H7 (cell line): ENCODE measurements around the gene PLIN4. TPM values are rescaled to one million over a fixed set of nuclear protein-coding genes. Genes with fewer than 3 reads are reported as not detected.

ENCODE experiments used
- DNase-seq: peaks from one replicate; pipeline ENCODE4 v3.0.0; 2012
- H3K27me3 ChIP-seq: 2 replicates; pipeline ENCODE4 v1.6.0; 2011; ENCODE audit warnings: mild to moderate bottlenecking, low read length; ENCODE audit not compliant: control insufficient read depth, insufficient read depth
- H3K36me3 ChIP-seq: replicated peaks from 2 replicates; pipeline ENCODE4 v1.5.1; 2011; ENCODE audit warnings: low read length; ENCODE audit not compliant: control insufficient read depth, insufficient read depth
- H3K4me3 ChIP-seq: 2 replicates; pipeline ENCODE4 v1.5.1; 2011; ENCODE audit warnings: low read depth, mild to moderate bottlenecking, control low read depth, low read length, moderate library complexity; ENCODE audit not compliant: insufficient read depth
- total RNA-seq: library from RNA; depleted of rRNA; stranded (reverse); fragments of >200 nt; shearing (Covaris generic); gene quantifications from 2 replicates; pipeline ENCODE4 v1.2.3, GENCODE V29; 2014

PLIN4 gene
- total RNA-seq, 1 experiment from 2014 or later, result 0.10 TPM

GRCh38 chr19:4524808-4525562 is 6.7 kb upstream of the PLIN4 start:
- no peaks in the 10 kb centered on the region for H3K36me3 ChIP-seq
- H3K27me3 ChIP-seq, result peaks cover 3% of the 10 kb centered on the region; the same call in 1 of the 2 replicates
- H3K4me3 ChIP-seq, result no peak overlapping the region
- DNase-seq, result peak; percentile 92

DNA sequence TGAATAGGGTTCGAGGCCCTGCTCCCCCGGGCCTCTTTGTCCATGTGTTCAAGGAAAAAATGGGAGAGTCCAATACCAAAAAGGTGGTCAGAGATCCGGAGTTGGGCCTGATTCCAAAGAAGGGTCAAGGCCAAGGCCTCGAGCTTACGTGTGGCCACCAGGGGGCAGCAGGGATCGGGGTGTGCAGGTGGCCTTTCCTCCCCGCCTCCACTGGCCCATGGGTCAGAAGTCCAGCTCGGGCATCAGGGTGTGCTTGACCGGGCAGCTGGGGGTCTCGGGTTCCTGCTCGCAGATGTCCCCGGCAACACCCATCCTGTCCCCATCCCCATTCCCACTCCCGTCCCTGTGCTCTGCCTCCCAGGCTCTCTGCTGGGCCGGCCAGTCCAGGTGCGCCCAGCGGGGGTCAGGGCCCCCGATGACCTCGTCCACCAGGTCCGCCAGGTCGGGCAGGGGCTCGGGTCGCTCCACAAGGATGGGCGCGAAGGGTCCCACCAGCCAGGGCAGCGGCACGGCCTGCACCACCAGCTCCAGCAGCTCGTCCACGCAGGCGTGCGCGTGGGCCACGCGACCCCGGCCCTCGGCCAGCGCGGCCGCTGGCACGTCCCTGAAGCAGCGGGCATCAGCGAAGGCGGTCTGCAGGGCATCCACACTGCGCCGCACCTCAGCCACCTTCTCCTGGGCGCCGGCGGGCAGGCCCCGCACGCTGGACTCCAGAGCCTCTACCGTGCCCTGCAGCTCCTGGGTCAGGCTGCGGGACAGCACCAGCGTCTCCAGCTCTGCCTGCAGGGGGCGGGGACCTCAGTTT is 5.2 kb upstream of the PLIN4 start:
- H3K27me3 ChIP-seq, result peaks cover 3% of the 10 kb centered on the region; the same call in 1 of the 2 replicates
- peak; percentile 93 for DNase-seq

GRCh38 chr19:4522291-4523002 is 4.2 kb upstream of the PLIN4 start:
- Histone ChIP-seq H3K36me3 (no peaks in the 10 kb centered on the region), H3K27me3 (peaks cover 3% of the 10 kb centered on the region; the same call in 1 of the 2 replicates), H3K4me3 (no peak overlapping the region)
- peak; percentile 27 for DNase-seq

More for the DNA sequence above, 5.2 kb upstream of the PLIN4 start:
- Histone ChIP-seq H3K36me3 (no peaks in the 10 kb centered on the region), H3K4me3 (no peak overlapping the region)

DNA sequence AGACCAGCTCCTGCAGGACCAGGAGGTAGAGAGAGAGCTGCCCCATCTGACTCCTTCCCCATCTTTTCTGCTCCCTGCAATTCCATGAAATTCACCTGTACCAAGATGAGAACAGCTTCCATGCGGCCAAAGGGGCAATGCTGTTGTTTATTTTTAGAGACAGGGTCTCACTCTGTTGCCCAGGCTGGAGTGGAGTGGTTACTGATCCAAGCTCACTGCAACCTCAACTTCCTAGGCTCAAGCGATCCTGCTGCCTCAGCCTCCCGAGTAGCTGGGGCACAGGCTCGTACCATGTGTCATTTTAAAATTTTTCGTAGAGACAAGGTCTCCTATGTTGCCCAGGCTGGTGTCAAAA is 3.6 kb upstream of the PLIN4 start:
- DNase-seq, result no peak
- Histone ChIP-seq H3K36me3 (no peaks in the 10 kb centered on the region), H3K27me3 (peaks cover 3% of the 10 kb centered on the region; the same call in 1 of the 2 replicates), H3K4me3 (no peak overlapping the region)

GRCh38 chr19:4521170-4521887 is 3.0 kb upstream of the PLIN4 start:
- DNase-seq, result peak; percentile 30
- H3K36me3 ChIP-seq, result no peaks in the 10 kb centered on the region
- peaks cover 5% of the 10 kb centered on the region for H3K27me3 ChIP-seq
- no peak overlapping the region for H3K4me3 ChIP-seq

- Histone ChIP-seq H3K27me3 (peaks cover 9% of the 10 kb centered on the region), H3K36me3 (no peaks in the 10 kb centered on the region), H3K4me3 (no peak overlapping the region)
- no peak for DNase-seq
Observed at GRCh38 chr19:4519521-4520277, 1.4 kb upstream of the PLIN4 start.

DNA sequence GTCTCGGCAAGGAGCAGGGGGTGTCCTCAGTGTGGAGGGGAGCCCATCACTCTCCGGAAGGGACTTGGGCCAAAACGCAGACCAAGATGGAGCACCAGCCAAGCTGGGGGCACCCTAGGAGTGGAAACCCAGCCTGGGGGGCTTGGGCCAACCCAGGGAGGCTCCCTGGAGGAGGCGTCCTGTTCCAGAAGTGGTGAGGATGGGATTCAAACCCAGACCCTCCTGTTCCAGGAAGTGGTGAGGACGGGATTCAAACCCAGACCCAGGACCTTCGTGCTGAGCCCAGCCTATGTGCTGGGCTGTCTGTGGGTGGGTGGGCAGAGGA is 848 bp upstream of the PLIN4 start:
- Histone ChIP-seq H3K27me3 (peaks cover 9% of the 10 kb centered on the region), H3K36me3 (no peaks in the 10 kb centered on the region), H3K4me3 (no peak overlapping the region)
- no peak for DNase-seq

- H3K36me3 ChIP-seq, result no peaks in the 10 kb centered on the region
- no peak overlapping the region for H3K4me3 ChIP-seq
- DNase-seq, result no peak
- H3K27me3 ChIP-seq, result peaks cover 11% of the 10 kb centered on the region
Observed at GRCh38 chr19:4517451-4518057, 732 bp downstream of the PLIN4 start.

DNA sequence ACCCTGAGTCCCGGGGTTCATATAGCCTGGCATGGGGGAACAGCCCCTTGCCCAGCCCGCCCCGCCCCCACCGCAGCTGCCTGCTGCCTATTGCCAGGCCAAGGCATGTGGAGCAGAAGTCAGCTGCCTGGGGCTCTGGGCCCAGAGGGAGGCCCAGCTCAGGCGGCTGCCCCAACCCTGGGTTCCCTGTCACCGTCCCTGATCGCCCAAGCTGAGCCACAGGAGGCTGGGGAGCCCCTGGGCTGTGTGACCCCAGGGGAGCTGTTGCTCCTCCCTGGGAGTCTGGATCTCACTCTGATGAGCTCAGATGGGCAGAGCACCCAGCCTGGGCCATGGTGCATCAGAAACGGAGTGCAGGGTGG is 1.4 kb downstream of the PLIN4 start:
- no peak overlapping the region for H3K4me3 ChIP-seq
- H3K36me3 ChIP-seq, result no peaks in the 10 kb centered on the region
- H3K27me3 ChIP-seq, result peaks cover 12% of the 10 kb centered on the region
- no peak for DNase-seq

- H3K27me3 ChIP-seq, result peaks cover 11% of the 10 kb centered on the region
- H3K36me3 ChIP-seq, result no peaks in the 10 kb centered on the region
- DNase-seq, result peak; percentile 77
- H3K4me3 ChIP-seq, result no peak overlapping the region
Observed at GRCh38 chr19:4516199-4516938, 1.9 kb downstream of the PLIN4 start.

GRCh38 chr19:4515732-4516131 is 2.6 kb downstream of the PLIN4 start:
- Histone ChIP-seq H3K36me3 (no peaks in the 10 kb centered on the region), H3K4me3 (no peak overlapping the region), H3K27me3 (peaks cover 11% of the 10 kb centered on the region)
- no peak for DNase-seq

- no peak for DNase-seq
- no peaks in the 10 kb centered on the region for H3K36me3 ChIP-seq
- peaks cover 13% of the 10 kb centered on the region for H3K27me3 ChIP-seq
- no peak overlapping the region for H3K4me3 ChIP-seq
Observed at GRCh38 chr19:4513248-4513647, 5.0 kb downstream of the PLIN4 start.

DNA sequence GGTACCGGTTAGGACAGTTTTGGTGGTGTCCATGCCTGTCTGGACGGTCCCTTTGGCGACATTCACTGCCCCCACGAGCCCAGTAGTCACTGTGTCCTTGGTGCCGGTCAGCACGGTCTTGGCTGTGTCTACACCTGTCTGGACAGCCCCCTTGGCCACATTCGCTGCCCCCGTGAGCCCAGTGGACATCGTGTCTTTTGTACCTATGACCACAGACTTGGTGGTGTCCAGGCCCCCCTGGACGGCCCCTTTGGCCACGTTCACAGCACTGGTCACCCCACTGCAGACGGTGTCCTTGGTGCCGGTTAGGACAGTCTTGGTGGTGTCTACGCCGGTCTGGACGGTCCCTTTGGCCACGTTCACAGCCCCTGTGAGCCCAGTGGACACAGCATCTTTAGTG is 6.2 kb downstream of the PLIN4 start:
- Histone ChIP-seq H3K27me3 (peaks cover 13% of the 10 kb centered on the region), H3K36me3 (no peaks in the 10 kb centered on the region), H3K4me3 (no peak overlapping the region)
- no peak for DNase-seq
